ENCODE results near the gene MYZAP. TPM values are rescaled to one million over a fixed set of nuclear protein-coding genes. Genes with fewer than 3 reads are reported as not detected.

The MYZAP gene
- total and polyA plus RNA-seq, 2 of the 13 experiments (the other 11 are each of a cell fraction or from before 2014, with no cell fraction given): not detected

DNA sequence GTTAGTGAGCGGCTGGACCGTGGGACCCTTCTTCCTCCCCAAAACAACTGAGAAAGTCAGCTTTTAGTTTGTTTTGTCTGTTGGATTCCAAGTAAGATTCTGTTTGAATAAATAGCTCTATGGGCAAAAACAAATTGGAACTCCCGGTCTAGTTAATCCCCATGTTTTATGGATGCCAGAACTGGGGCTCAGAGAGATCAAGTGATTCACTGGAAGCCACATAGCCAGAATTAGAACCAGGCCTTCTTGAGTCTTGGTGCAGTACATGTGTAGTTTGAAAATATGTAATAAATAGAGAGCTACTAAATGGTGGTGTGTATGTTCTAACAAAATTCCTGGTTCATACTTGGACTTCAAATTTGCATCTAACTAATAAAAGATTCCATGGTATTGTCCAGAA, 85.5 kb downstream of the MYZAP start (continued):
- TF ChIP-seq ISX (CRISPR knock-in tag; conservative IDR thresholded peaks at IDR 0.05) (no peak), ZNF773 (CRISPR knock-in tag; IDR thresholded peaks at IDR 0.05; ENCODE audit: borderline replicate concordance) (no peak)

DNA sequence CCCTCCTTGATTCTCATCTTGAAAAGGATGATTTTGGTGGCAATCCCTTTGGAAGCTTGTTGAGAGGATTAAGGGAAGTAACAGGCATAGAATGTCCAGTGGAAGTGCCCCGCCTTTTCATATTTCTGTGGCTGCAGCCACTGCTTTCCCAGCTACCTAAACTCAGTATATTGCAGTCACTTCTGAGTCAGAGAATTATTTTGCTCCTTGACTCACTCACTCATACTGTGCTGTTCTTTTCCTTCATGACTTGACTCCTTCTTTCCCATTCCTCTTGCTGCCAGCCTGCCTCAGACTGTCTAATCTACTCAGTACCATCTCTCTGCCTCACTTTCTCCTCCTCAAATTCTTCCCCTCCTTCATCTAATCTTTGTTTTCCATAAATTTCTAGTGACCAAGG, 88.3 kb downstream of the MYZAP start:
- Histone ChIP-seq H3K4me3 (replicated peaks in 1 of 3; ENCODE audit: insufficient read depth in 1 of 3, low read depth in 2 of 3, low read length in 3 of 3) (no peak overlapping the region), H3K9ac (ENCODE audit: insufficient read depth, low read depth, low read length) (no peak overlapping the region), H3K4me1 (ENCODE audit: insufficient read depth, low read length) (no peaks in the 10 kb centered on the region), H3K79me2 (ENCODE audit: insufficient read depth, low read length) (no peaks in the 10 kb centered on the region), H3K27me3 (ENCODE audit: control insufficient read depth in 1 of 2, insufficient read depth in 2 of 2, low read length in 2 of 2) (peaks cover 2 to 15% of the 10 kb centered on the region in 2 experiments; a peak in 2 of 5 replicates), H3K27ac (ENCODE audit: extremely low read length, insufficient read depth, low read length) (no peak overlapping the region), H3K36me3 (replicated peaks in 1 of 2; ENCODE audit: control insufficient read depth in 1 of 2, insufficient read depth in 2 of 2, low read length in 2 of 2) (no peaks in the 10 kb centered on the region), H4K20me1 (ENCODE audit: insufficient read depth, low read length) (no peaks in the 10 kb centered on the region), H2AFZ (ENCODE audit: low read length) (no peak overlapping the region), H3K9me3 (ENCODE audit: low read length) (no peaks in the 10 kb centered on the region), H3K4me2 (ENCODE audit: low read depth, low read length) (no peak overlapping the region)
- ATAC-seq (no peak), FAIRE-seq (no peak), DNase-seq (ENCODE audit: low spot score) (no peak)
- 57% methylated on average over 1 of the region's 1 CpG for WGBS (ENCODE audit: low lambda C conversion rate)
- in situ Hi-C loops (cut with HindIII; ENCODE audit: extremely low pct_ligation_motif_present, low pct_unique_long_range_greater_than_20kb): no loop called here
- ChIA-PET CTCF (ENCODE audit: low intra/inter-chr PET ratio, low total read pairs) (no interaction called here), POLR2A (no interaction called here)
- intact Hi-C loops (cut with micrococcal nuclease; ENCODE audit: unreplicated experiment): no loop called here
- BruUV-seq (replicated peaks): no TSS peak
- TF ChIP-seq KMT2B (CRISPR knock-in tag; IDR thresholded peaks at IDR 0.05) (no peak), ZNF7 (CRISPR knock-in tag; IDR thresholded peaks at IDR 0.05) (no peak), JUND (CRISPR knock-in tag; IDR thresholded peaks at IDR 0.05) (no peak), AHR (CRISPR knock-in tag; IDR thresholded peaks at IDR 0.05) (no peak), ZNF264 (CRISPR knock-in tag; IDR thresholded peaks at IDR 0.05) (no peak), NR2F2 (IDR thresholded peaks at IDR 0.05; ENCODE audit: borderline replicate concordance, low read depth) (no peak), ZNF12 (CRISPR knock-in tag; IDR thresholded peaks at IDR 0.05) (no peak), LCORL (IDR thresholded peaks at IDR 0.05) (no peak), LCORL (CRISPR knock-in tag; IDR thresholded peaks at IDR 0.05) (no peak), ZEB1 (IDR thresholded peaks at IDR 0.05; ENCODE audit: insufficient replicate concordance, low read depth) (no peak), ZNF460 (CRISPR knock-in tag; IDR thresholded peaks at IDR 0.05; ENCODE audit: borderline replicate concordance) (no peak), PITX1 (CRISPR knock-in tag; IDR thresholded peaks at IDR 0.05) (no peak)
- TF ChIP-seq, protein P1, sequence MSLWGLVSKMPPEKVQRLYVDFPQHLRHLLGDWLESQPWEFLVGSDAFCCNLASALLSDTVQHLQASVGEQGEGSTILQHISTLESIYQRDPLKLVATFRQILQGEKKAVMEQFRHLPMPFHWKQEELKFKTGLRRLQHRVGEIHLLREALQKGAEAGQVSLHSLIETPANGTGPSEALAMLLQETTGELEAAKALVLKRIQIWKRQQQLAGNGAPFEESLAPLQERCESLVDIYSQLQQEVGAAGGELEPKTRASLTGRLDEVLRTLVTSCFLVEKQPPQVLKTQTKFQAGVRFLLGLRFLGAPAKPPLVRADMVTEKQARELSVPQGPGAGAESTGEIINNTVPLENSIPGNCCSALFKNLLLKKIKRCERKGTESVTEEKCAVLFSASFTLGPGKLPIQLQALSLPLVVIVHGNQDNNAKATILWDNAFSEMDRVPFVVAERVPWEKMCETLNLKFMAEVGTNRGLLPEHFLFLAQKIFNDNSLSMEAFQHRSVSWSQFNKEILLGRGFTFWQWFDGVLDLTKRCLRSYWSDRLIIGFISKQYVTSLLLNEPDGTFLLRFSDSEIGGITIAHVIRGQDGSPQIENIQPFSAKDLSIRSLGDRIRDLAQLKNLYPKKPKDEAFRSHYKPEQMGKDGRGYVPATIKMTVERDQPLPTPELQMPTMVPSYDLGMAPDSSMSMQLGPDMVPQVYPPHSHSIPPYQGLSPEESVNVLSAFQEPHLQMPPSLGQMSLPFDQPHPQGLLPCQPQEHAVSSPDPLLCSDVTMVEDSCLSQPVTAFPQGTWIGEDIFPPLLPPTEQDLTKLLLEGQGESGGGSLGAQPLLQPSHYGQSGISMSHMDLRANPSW (CRISPR knock-in tag; IDR thresholded peaks at IDR 0.05; ENCODE audit: borderline replicate concordance): no peak
